VCaP (cell line): Measurements from ENCODE around the gene TMEM63C.
"Not testable (repeated sequence)": the region's sequence is repeated elsewhere in the genome, so short reads cannot be mapped to it uniquely, and the experiment has no call there.

Experiments used
- H3K27ac ChIP-seq: fragments of 450-650 bp; 2 replicates; pipeline ENCODE4 v1.5.1; 2017
- TF ChIP-seq, protein P1 (sequence below): fragments of 450-650 bp; conservative IDR thresholded peaks from 2 replicates; pipeline ENCODE4 v1.5.1; 2017; ENCODE audit warnings: mild to moderate bottlenecking, moderate library complexity

TMEM63C gene

DNA sequence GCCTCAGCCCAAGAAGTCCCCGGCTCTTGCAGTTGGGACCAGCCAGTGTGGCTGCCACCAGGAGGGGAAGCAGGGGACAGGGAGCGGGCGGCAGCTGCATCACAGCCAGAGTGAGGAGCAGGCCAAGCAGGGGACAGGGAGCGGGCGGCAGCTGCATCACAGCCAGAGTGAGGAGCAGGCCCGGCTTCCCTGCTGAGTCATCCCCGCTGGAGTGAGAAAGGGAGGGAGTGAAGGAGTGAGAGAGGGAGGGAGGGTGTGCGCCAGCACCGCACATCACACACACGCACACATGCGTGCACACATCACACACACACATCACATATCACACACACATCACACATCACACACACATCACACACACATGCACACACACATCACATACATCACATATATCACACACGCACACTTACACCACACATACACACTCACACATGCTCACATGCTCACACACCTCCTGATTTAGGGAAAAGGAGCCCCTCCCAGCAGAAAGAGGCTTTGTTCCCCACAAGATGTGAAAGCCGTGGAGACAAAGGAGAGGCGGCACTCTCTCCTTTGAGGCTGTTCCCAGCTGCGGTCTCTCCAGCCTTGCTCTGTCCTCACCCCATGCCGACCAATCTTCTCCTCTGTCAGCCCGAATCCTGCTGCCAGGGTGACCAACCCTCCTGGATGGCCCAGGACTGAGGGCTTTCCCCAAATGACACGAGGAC, 23.3 kb upstream of the TMEM63C start:
- TF ChIP-seq, protein P1, sequence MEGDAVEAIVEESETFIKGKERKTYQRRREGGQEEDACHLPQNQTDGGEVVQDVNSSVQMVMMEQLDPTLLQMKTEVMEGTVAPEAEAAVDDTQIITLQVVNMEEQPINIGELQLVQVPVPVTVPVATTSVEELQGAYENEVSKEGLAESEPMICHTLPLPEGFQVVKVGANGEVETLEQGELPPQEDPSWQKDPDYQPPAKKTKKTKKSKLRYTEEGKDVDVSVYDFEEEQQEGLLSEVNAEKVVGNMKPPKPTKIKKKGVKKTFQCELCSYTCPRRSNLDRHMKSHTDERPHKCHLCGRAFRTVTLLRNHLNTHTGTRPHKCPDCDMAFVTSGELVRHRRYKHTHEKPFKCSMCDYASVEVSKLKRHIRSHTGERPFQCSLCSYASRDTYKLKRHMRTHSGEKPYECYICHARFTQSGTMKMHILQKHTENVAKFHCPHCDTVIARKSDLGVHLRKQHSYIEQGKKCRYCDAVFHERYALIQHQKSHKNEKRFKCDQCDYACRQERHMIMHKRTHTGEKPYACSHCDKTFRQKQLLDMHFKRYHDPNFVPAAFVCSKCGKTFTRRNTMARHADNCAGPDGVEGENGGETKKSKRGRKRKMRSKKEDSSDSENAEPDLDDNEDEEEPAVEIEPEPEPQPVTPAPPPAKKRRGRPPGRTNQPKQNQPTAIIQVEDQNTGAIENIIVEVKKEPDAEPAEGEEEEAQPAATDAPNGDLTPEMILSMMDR, result no peak
- no peak overlapping the region for H3K27ac ChIP-seq

DNA sequence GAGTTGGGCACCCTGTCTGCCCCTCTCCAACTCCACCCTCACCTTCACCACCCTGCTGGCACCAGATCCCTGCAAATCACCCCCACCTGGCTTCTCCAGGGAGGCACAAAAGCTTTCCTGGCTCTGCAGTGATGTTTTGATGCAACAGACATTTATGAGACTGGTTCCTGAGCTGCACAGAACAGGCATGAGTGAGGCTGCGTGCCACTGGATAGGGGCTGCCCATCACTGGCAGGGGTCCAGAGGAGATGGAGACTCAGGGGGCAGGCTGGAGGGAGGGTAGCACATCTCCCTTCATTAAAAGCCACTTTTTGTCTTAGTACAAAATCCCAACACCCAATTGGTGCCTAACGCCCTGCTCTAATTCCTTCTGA, 22.7 kb upstream of the TMEM63C start:
- H3K27ac ChIP-seq, result no peak overlapping the region
- TF ChIP-seq, protein P1, result no peak

DNA sequence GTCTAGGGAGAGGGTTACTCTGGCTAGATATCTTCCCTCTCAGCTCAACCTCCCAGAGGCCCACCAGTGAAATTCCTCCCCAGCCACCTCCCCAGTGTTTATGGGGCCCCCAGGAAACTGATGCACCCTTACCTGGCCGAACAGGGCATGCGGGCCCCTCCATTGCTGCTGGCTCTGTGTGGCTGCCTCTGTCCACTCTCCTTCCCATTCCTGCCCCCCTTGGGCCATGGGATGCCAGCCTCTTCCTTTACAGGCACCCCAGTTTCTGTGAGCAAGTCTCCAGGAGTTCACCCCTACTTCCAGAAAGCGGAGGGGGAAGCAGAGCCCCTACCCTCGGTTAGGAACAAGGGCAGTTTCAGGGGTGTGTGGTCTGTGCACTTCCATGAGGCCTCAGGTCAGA, 20.6 kb upstream of the TMEM63C start:
- H3K27ac ChIP-seq, result no peak overlapping the region
- TF ChIP-seq, protein P1, result no peak

DNA sequence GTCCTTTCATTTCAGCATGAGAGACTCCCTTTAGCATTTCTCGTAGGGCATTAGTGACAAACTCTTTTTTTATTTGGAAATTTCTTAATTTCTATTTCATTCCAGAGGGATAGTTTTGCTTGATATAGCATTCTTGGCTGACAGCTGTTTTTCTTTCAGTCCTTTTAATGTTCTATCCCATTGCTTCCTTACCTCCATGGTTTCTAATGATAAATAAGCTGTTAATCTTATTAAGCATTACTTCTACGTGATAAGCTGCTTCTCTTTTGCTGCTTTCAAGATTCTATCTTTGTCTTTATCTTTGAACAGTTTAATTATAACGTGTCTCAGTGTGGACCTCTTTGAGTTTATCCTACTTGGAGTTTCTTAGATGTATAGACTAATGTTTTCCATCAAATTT, 11.6 kb upstream of the TMEM63C start:
- no peak overlapping the region for H3K27ac ChIP-seq
- TF ChIP-seq, protein P1, result no peak

DNA sequence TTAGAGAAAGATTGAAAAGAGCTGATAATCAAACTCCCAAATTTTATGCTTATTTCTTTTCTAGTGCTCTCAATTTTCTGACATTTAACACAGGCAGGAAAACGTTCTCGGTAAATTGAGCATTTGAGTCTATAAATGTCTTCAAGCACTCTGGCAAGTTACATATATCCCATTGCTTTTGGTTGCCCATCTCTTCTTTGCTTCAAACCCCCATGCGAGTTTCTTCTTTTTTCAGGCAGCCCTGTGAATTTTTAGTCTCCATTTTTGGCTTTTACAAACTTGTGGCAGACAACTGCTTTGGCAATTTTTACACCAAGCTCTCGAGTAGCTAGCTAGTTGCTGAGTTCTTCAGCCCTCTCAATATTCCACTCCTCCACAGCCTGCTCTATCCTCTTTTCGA, 8.7 kb upstream of the TMEM63C start:
- no peak overlapping the region for H3K27ac ChIP-seq
- TF ChIP-seq, protein P1, result no peak

DNA sequence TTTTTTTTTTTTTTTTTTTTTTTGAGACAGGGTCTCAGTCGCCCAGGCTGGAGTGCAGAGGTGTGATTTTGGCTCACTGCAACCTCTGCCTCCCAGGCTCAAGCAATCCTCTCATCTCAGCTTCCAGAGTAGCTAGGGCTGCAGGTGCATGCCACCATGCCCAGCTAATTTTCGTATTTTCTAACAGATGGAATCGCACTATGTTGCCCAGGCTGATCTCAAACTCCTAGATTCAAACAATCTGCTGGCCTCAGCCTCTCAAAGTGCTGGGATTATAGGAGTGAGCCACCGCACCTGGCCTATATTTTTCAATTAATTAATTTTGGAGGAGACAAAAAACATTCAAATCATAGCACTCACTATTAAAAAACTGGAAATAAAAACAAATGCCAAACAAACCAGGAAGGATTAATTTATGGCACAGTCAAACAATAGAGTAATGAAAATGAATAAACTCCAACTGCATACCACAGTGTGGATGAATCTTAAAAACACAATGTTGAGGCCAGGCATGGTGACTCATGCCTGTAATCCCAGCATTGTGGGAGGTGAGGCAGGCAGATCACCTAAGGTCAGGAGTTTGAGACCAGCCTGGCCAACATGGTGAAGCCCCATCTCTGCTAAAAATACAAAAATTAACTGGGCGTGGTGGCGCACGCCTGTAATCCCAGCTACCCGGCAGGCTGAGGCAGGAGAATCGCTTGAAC, 7.5 kb upstream of the TMEM63C start:
- H3K27ac ChIP-seq, result not testable (repeated sequence)

DNA sequence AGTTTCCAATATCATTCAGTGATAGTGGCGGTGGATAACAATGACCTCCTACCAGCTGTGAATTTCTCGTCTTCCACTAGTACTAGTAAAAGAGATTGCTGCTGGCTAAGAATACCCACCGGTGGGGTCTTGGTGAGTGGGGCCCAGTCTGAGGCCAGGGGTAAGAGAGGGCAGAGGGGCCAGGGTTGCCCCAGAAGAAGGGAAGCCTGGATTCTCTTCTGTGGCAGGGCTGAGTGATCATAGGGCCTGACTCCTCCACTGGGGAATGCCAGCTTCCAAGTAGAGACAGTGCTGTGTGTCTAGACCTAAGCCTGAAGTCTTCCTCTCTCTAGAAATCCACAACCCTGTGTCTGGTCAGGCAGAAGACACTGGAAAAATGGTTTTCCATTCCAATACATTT, 5.8 kb upstream of the TMEM63C start:
- H3K27ac ChIP-seq, result no peak overlapping the region
- TF ChIP-seq, protein P1, result no peak

DNA sequence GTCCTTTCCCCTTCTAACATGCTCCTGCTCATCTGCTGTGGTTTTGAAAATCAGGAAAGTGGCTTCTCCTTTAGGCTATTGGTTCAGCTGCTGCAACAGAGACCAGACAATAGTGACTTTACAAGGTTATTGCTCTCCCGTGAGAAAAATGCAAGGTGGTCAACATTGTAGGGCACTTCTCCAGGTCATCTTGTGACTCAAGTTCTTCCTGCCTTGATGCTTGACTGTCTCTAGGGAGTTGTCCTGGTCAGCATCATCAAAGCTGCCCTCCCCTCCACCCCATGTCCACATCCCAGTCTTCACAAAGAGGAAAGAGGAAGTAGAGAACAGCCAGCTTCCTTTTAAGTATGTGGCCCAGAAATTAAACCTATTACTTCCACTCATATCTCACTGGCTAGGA, 3.9 kb upstream of the TMEM63C start:
- TF ChIP-seq, protein P1, result no peak
- H3K27ac ChIP-seq, result no peak overlapping the region
